BLaER1 treated with 17β-estradiol and CSF1 and Interleukin-3, amounts not matched to agents 10 nM and 100 nM (cell line): ENCODE data around the gene CUX1.

Experiments
- H3K27ac ChIP-seq, 11 experiments: shearing (Covaris generic); formaldehyde crosslinking; 2 replicates each; pipeline ENCODE4 v1.8.1; 2022
- H3K27me3 ChIP-seq, 11 experiments: shearing (Covaris generic); formaldehyde crosslinking; 2 replicates each; pipeline ENCODE4 v1.8.1; 2022
- H3K36me3 ChIP-seq, 11 experiments: shearing (Covaris generic); formaldehyde crosslinking; 2 replicates each; pipeline ENCODE4 v1.8.1; 2022
- H3K4me1 ChIP-seq, 10 experiments: shearing (Covaris generic); formaldehyde crosslinking; 2 replicates each; pipeline ENCODE4 v1.8.1; 2022
- H3K4me2 ChIP-seq, 11 experiments: shearing (Covaris generic); formaldehyde crosslinking; 2 replicates each; pipeline ENCODE4 v1.8.1; 2022
- H3K4me3 ChIP-seq, 10 experiments: shearing (Covaris generic); formaldehyde crosslinking; 2 replicates each; pipeline ENCODE4 v1.8.1; 2022
- H3K9ac ChIP-seq, 11 experiments: shearing (Covaris generic); formaldehyde crosslinking; 2 replicates each; pipeline ENCODE4 v1.8.1; 2022
- H3K9me3 ChIP-seq, 11 experiments: shearing (Covaris generic); formaldehyde crosslinking; replicated peaks in 1 of 11; 2 replicates each; pipeline ENCODE4 v1.8.1; 2022
- H4K20me1 ChIP-seq, 11 experiments: shearing (Covaris generic); formaldehyde crosslinking; 2 replicates each; pipeline ENCODE4 v1.8.1; 2022
- Cebpa-rat ChIP-seq, 11 experiments: shearing (Covaris generic); IDR thresholded peaks; 2 replicates each; pipeline ENCODE4 v1.8.1; 2022

Gene CUX1

DNA sequence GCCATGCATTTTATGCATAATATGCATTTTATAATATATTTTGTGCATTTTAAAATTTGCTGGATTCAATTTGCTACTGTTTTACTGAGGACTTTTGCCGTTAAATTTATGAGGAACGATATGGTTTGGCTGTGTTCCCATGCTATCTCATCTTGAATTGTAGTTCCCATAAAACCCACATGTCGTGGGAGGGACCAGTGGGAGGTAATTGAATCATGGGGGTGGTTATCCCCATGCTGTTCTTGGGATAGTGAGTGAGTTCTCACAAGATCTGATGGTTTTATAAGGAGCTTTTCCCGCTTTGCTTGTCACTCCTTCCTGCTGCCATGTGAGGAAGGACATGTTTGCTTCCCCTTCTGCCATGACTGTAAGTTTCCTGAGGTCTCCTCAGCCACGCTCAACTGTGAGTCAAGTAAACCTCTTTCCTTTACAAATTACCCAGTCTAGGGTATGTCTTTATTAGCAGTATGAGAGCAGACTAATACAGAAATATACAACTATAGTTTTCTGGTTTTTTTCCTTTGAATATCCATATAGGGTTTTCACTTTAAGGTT, 267.9 kb downstream of the CUX1 start:
- Histone ChIP-seq H3K9ac (no peak overlapping the region), H3K27me3 (no peaks in the 10 kb centered on the region), H4K20me1 (peaks cover 0 to 11% (median 0%) of the 10 kb centered on the region in 11 experiments; a peak in 5 of 22 replicates), H3K36me3 (peaks cover 52 to 90% (median 79%) of the 10 kb centered on the region in 11 experiments), H3K27ac (no peak overlapping the region), H3K4me1 (peaks cover 0 to 14% (median 2%) of the 10 kb centered on the region in 10 experiments; a peak in 5 of 20 replicates), H3K9me3 (peaks cover 63 to 87% (median 83%) of the 10 kb centered on the region in 11 experiments), H3K4me3 (no peak overlapping the region; a peak in 1 of 20 replicates), H3K4me2 (no peak overlapping the region)
- TF ChIP-seq Cebpa-rat (IDR thresholded peaks at IDR 0.05) = no peak

DNA sequence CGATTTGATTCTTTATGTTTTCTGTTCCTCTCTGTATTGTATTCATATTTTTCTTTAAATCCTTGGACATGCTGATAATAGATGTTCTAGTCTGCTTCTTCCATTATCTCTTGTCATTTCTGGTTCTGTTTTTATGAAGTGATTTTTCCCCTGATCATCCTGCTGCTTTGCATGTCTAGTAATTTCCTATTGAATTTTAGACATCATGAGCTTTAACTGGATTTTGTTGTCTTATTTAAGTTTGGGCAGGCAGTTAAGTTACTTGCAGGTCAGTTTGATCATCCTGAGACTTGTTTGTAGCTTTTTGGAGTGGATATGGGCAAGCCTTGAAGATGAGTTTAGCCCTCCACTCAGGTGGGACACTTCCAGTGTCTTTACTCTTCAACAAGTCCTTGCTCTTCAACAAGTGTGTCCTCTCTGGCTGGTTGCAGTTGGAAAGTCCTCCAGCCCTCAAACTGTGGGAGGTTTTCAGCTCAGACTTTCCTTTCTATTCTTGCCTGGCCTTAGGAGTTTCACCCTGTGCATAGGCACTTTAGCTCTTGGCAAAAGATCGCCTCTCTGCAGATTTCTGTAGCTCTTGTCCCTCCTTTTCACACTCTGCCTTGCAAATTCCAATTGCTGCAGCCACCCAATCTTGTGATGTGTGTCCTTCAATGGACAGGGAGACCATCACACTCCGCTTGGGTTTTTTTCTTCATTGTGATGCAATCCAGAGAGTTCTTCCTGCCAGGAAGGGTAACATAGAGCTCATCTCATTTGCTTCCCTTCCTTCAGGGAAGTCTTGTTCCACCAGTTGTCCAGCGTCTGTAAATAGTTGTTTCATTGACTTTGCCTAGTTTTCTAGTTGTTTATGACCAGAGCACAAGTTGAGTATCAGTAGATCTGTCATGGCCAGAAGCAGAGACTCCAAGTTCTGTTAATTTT, 272.0 kb downstream of the CUX1 start:
- no peak overlapping the region for H3K4me3 ChIP-seq
- H4K20me1 ChIP-seq = peaks cover 7 to 43% (median 13%) of the 10 kb centered on the region in 11 experiments; a peak in 16 of 22 replicates
- no peak overlapping the region; a peak in 1 of 22 replicates for H3K4me2 ChIP-seq
- peaks cover 0 to 10% (median 3%) of the 10 kb centered on the region in 10 experiments; a peak in 7 of 20 replicates for H3K4me1 ChIP-seq
- peaks cover 42 to 56% (median 53%) of the 10 kb centered on the region in 11 experiments for H3K9me3 ChIP-seq
- no peaks in the 10 kb centered on the region for H3K27me3 ChIP-seq
- H3K9ac ChIP-seq = no peak overlapping the region
- no peak for TF ChIP-seq Cebpa-rat (IDR thresholded peaks at IDR 0.05)
- peaks cover 35 to 86% (median 67%) of the 10 kb centered on the region in 11 experiments for H3K36me3 ChIP-seq
- H3K27ac ChIP-seq = no peak overlapping the region

DNA sequence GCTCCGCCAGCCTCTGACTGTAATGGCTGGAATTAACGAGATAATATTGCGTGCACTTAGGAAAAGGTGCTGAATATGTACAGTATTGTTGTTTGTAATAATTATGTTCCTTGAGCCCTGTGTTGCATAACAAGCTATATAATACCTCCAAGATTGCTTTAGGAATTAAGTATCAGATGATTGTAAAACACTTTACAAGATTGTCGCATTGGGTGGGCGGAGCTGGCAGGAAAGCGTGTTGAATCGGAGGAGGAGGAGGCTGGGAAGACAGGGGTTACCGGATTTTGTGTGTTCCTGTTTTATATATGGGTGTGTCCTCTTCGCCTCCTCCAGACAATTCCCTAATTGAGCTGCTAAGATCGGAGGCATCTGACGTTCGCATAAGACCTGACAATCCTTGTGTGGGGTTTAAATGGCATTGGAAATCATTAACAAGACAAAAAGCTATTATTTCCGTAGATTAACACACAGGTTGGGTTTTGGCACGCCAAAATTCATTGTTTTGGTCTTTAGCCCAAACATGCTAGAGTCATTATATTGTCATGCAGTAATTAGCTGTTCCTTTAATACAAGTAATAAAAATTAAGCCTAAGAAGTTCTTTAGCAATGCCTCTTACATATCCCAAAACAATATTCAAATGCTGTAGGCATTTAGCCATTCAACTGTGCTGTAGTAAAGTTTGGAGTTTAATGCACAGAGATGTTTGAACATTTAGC, 276.3 kb downstream of the CUX1 start:
- Histone ChIP-seq H3K9me3 (peaks cover 10 to 14% (median 12%) of the 10 kb centered on the region in 11 experiments; a peak in 21 of 22 replicates), H3K36me3 (peaks cover 32 to 87% (median 65%) of the 10 kb centered on the region in 11 experiments), H3K9ac (no peak overlapping the region), H3K27me3 (no peaks in the 10 kb centered on the region), H3K4me3 (no peak overlapping the region), H3K4me2 (no peak overlapping the region), H3K27ac (no peak overlapping the region), H4K20me1 (peaks cover 20 to 79% (median 36%) of the 10 kb centered on the region in 11 experiments; a peak in 19 of 22 replicates), H3K4me1 (peaks cover 5 to 12% (median 9%) of the 10 kb centered on the region in 10 experiments; a peak in 15 of 20 replicates)
- TF ChIP-seq Cebpa-rat (IDR thresholded peaks at IDR 0.05) = no peak

DNA sequence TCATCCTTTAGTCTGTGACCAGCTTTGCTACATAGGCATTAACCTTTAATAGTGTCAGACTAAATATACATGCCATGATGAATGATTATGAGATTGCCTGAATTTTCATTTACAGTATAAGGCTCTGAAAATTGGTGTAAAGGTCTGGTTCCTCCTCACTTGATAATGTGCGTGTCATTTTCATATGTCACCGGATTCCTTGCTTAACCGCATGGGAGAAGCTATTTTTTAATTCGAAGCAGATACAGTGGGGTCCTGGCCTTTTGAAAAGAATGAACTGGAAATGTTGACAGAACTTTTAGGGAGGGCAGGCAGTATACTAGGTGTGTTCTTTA, 276.9 kb downstream of the CUX1 start:
- Histone ChIP-seq H3K27ac (no peak overlapping the region), H3K9ac (no peak overlapping the region)

DNA sequence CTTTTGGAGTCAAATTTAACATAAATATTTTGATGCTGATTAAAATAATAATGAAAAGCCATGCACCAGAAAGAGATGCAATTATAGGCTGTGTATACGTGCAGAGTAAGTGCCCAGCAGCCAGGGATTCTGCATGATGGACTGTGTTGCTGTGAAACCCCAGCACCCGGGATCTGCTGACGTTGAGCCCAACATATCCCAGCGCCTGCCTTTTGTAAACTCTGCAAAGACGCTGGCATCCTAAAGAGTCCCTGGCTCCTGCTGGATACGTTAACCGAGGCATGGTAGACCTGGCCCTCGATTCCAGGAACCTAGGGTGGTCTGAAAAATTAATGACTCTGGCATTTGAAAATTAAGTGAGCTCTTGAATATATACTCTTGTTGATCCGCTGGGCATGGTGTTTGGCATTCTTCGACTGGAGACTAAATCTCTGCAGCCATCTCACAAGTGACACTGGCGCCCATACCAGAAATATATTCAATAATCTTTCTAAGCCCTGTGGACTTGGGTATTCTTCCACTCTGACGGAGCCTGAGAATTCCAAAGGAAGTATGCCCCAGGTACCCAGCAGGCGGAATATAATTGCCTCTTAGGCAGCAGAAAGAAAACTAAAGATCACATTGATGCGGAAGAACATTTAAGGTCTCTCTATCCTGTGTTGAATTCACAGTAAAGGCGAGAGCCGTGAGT, 278.0 kb downstream of the CUX1 start:
- H3K9ac ChIP-seq = no peak overlapping the region
- no peaks in the 10 kb centered on the region for H3K9me3 ChIP-seq
- H3K4me2 ChIP-seq = no peak overlapping the region
- H3K27ac ChIP-seq = no peak overlapping the region
- no peak overlapping the region for H3K4me3 ChIP-seq
- H3K4me1 ChIP-seq = peaks cover 0 to 12% (median 6%) of the 10 kb centered on the region in 10 experiments; a peak in 11 of 20 replicates
- TF ChIP-seq Cebpa-rat (IDR thresholded peaks at IDR 0.05) = no peak
- H4K20me1 ChIP-seq = peaks cover 20 to 75% (median 36%) of the 10 kb centered on the region in 11 experiments; a peak in 19 of 22 replicates
- no peaks in the 10 kb centered on the region for H3K27me3 ChIP-seq
- peaks cover 43 to 87% (median 72%) of the 10 kb centered on the region in 11 experiments for H3K36me3 ChIP-seq

More for the DNA sequence above, 276.9 kb downstream of the CUX1 start:
- Histone ChIP-seq H3K4me2 (no peak overlapping the region), H3K9me3 (peaks cover 5 to 8% (median 7%) of the 10 kb centered on the region in 11 experiments; a peak in 21 of 22 replicates), H3K27me3 (no peaks in the 10 kb centered on the region), H3K36me3 (peaks cover 35 to 87% (median 66%) of the 10 kb centered on the region in 11 experiments), H3K4me3 (no peak overlapping the region), H4K20me1 (peaks cover 20 to 79% (median 36%) of the 10 kb centered on the region in 11 experiments; a peak in 19 of 22 replicates), H3K4me1 (peaks cover 5 to 12% (median 8%) of the 10 kb centered on the region in 10 experiments; a peak in 15 of 20 replicates)
- no peak for TF ChIP-seq Cebpa-rat (IDR thresholded peaks at IDR 0.05)

DNA sequence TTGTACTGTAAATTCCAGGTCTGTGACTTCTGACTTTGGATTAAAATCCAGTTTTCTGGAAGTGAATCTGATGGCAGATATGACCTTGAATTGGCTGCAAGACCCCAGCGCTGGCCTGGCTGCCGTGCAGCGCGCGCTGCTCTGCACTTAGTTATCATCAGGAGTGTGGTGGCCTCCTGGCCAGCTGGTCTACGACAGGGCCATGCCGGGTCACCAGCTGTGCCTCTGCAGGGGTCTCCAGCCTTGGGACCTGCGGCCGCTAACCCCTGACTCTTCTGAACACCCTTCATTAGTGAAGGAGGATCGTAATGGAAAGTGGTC, 278.5 kb downstream of the CUX1 start:
- Histone ChIP-seq H3K4me2 (no peak overlapping the region), H4K20me1 (peaks cover 20 to 74% (median 36%) of the 10 kb centered on the region in 11 experiments; a peak in 19 of 22 replicates), H3K36me3 (peaks cover 45 to 87% (median 73%) of the 10 kb centered on the region in 11 experiments), H3K27ac (no peak overlapping the region), H3K9me3 (no peaks in the 10 kb centered on the region), H3K4me3 (no peak overlapping the region), H3K27me3 (no peaks in the 10 kb centered on the region), H3K9ac (no peak overlapping the region), H3K4me1 (peaks cover 0 to 12% (median 6%) of the 10 kb centered on the region in 10 experiments; a peak in 11 of 20 replicates)
- no peak for TF ChIP-seq Cebpa-rat (IDR thresholded peaks at IDR 0.05)

DNA sequence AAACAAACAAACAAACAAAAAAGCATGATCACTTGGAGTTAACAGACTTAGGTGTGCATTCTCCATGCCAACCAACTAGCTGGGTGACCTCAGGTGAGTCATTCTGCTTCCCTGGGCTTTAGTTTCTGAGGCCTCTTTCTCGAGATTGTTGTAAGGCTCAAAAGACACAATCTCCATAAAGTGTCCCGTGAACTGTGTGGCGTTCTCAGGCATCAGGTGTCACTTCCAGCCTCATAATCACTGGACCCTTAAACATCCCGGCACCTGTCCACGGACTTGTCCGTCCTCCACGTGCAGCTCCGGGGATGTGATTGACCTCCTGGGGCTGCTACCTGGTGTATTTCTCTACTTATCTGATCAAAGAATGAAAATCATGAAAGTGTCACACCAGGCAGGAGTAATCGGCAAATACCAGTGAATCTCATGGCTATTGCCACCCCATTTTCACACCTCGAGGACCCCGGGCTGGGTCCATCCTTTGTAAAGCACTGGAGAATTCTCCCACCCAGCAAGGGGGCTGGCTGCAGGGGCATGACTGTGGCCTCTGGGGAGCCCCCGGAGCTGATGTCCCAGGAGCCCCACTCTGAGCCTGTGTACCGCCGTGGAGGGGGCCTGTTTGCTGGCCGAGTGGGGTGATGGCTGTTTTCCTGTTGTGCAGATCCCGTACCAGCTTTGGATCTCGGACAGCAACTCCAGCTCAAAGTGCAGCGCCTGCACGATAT, 279.4 kb downstream of the CUX1 start:
- Histone ChIP-seq H3K9me3 (no peaks in the 10 kb centered on the region), H4K20me1 (peaks cover 20 to 78% (median 36%) of the 10 kb centered on the region in 11 experiments; a peak in 19 of 22 replicates), H3K27ac (no peak overlapping the region), H3K4me3 (no peak overlapping the region), H3K9ac (0 out of 22 replicates have a peak overlapping the region, but pooled peaks of 1 of the 11 experiments have one; percentile 9), H3K4me1 (peaks cover 0 to 12% (median 6%) of the 10 kb centered on the region in 10 experiments; a peak in 11 of 20 replicates), H3K36me3 (peaks cover 48 to 87% (median 73%) of the 10 kb centered on the region in 11 experiments), H3K4me2 (peak overlapping the region in 3 of 11 experiments; percentile 12 to 27 (median 15); a peak in 3 of 22 replicates), H3K27me3 (no peaks in the 10 kb centered on the region)
- no peak for TF ChIP-seq Cebpa-rat (IDR thresholded peaks at IDR 0.05)
